Myocyte (in vitro differentiated cells): ENCODE measurements around the gene SDC4. TPM values are rescaled to one million over a fixed set of nuclear protein-coding genes. Genes with fewer than 3 reads are reported as not detected.
"Not testable (repeated sequence)": the region's sequence is repeated elsewhere in the genome, so short reads cannot be mapped to it uniquely, and the experiment has no call there.

ENCODE experiments used
- DNase-seq: peaks from one replicate; pipeline ENCODE4 v3.0.0-alpha.2; 2012; ENCODE audit warnings: low read depth
- total RNA-seq: library from RNA; depleted of rRNA; stranded (reverse); fragments of >200 nt; gene quantifications from 2 replicates; pipeline ENCODE4 v1.2.3, GENCODE V29; 2014

The SDC4 gene
- total RNA-seq, 1 donor from 2014 or later: 51.5 TPM

DNA sequence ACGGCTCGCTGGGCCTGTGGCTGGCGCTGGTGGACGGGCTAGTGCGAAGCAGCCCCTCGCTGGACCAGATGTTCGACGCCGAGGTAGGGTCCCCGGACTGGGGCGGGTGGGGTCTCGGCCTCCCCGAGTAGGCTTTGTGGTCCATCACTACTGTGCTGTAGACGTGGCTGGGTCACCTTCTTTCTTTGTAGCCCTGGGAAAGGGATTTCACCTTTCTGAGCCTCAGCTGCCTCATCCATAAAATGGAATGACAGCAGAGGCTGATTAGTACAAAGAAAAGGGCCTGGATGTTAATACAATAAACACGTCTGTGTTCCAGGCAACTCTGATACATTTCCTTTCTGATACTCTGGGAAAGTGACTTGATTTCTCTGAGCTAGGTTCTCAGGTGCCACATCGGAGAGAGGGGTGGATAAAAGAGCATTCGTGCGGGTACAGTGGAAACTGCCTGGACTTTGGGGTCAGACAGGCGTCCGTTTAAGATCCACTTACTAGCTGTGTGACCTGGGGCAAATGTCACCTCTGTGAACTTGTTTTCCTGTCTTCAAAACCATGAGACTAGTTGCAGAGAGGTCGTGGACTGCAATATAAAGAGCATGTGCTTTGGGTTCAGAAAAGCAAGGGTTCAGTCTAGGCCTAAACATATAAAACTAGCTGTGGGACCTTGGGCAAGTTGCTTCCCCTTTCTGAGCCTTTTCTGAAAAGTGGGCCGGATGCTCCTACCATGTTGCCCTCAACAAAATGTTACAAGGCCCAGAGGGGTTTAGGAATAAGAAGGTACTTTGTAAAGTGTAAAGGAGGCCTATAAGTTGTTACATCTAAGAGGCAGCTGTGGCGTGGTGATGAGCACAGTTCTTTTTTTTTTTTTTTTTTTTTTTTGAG is 15.6 kb upstream of the SDC4 start:
- DNase-seq: no peak

DNA sequence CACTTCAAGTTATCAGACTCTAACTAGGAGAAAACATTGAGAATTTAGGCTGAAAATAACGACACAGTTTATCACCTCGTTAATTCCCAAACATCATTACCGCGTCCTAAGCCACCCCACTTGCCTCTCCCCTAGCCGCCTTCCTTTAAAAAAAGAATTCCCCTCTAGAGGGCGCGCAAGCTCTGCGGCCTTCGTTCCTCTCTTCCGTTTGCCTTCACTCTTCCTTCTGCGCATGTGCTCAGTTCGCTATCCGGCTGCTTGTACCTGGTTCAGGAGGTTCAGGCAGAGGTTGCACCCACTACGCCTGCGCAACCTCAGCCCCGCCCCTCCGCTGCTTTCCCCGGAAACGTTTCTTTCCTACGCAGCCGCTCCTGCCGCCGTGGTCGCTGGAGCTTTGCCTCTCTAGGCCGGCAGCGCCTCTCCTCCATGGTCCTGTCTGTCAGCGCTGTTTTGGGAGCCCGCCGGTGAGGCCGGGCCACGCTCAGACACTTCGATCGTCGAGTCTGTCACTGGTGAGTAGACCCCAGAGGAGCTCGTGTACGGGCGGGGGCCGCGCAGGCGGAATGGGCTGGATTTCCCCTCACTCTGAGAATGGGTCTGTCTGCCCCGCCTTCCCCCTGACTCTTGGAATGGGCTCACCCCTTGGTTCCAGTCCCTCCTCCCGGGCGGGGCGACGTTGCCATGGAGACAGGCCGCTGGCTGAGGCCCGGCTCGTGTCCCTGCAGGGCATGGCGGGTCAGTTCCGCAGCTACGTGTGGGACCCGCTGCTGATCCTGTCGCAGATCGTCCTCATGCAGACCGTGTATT is 14.8 kb upstream of the SDC4 start, which contains the start of gene SYS1:
SYS1 (plus strand) TSS at position 353 of the 807 bp plus-strand sequence; CDS start at position 729, 376 bp downstream.
- DNase-seq: peak; percentile 99

GRCh38 chr20:45361793-45362192 is 13.6 kb upstream of the SDC4 start:
- DNase-seq: no peak

DNA sequence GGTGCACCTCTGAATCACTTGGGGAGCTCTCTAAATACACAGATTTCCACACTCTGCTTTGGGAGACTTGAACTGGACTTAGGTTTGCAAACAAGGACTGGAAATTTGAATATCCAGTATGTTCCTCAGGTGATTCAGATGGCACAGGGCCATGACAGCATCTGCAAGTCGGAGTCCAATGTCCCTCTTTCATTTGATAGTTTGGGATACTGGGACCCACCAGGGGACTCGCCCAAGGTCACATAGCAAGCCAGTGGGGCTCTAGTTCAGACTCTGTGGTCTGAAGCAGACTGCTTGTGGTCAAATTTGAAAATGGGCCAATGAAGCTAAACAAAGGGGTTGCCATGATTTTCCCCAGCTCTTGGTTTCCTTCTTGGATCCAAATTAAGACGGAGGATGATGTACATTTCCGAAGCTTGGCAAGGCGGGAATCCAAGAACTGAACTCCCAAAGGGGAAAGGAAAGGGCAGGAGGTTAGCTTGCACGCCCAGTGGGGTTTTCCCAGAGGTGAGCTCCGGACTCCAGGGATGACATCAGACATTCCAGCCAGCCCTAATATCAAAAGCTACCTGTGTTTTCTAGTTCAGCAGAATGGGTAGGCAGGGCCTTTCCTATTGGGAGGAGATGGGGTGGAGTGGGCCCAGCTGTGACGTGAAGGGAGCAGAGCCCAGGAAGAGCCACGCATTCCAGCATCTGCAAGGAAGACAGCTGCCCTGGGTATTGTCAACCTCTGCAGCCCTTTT is 11.4 kb upstream of the SDC4 start:
- DNase-seq: peak; percentile 58

- DNase-seq: peak; percentile 83
Observed at GRCh38 chr20:45359069-45359405, 10.8 kb upstream of the SDC4 start.

DNA sequence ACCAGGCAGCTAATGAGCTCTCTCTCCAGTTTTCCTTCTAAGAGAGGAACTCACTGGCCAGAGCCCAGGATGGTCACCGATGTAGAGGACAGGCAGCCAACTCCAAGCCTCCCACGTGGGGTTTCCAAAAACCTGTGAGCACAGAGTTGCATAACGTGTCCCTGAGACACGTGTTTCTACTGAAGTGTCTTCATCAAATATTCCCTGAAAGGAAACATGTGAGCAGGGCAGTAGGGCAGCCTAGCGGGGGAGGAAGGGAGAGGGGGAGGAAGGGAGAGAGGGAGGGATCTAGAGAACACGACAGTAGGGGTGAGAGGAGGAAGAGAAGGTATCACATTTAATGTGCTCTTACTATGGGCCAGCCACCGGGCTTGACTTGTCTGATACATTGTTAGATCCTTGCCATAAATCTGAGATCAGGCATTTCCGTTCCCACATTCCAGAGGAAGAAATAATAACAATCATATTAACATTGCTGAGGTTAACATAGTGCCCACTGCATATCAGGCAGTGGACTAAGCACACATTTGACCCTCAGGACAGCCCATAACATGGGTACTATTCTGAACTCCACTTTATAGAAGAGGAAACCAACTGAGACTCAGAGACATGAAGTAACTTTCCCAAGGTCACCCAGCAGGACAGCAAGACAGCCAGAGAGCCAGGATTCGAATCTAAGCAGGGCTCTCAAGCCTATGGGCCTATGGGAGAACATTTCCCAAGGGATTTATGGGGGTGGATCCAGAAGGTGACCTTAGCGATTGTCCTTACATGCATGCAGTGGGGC is 10.3 kb upstream of the SDC4 start:
- DNase-seq: peak; percentile 77

- DNase-seq: peak; percentile 50
Observed at GRCh38 chr20:45355209-45356084, 7.2 kb upstream of the SDC4 start.

DNA sequence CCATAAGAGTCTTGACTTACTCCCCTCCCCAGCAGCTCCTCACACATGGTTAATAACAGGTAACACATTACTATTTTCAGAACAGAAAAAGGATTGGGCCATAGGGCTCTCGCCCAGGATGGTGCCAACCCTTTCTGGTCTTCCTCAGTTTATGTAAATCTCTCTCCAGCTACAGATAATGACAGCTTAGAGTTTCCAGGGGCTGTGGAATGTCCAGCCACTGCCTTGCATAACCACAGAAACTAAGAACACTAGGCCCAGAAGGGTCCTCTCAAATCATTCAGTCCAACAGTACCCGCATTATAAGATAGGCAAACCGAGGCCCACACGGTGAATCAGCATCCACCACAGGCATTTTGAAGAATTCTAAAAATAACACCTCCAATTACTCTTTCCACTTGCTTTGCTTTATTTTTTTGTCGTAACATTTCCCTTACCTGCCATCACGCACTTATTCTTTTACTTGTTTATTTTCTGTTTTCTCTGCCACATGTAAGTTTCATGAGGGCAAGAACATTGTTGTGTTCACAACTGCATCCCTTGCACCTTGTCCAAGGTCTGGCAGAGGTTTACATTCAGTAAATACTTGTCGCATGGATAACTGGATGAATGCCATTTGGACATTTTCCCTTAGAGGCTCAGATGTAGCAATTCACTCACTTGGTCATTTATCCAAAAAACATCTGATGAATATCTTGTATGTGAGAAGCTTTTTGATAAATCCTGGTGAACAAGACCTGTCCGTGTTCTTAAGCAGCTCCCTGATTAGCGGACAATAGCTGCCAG is 6.4 kb upstream of the SDC4 start:
- peak; percentile 69 for DNase-seq

DNA sequence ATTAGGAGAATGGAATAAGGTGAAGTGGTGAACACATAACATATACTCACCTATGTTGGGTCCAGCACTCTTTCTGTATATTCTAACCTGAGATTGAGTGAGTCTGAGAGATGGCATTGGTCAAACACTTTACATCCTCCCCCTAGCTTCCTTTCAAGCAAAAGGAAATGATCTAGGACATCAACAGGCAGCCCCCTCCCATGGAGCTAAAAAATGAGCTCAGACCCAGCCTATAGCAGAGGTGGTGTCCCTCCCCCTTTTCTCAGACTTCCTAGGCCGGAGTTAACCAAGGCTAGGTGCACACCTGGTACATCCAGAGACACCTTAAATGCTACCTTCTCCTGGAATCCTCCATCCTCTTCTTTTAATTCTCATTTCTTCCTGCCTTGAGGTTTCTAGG is 5.5 kb upstream of the SDC4 start:
- no peak for DNase-seq

DNA sequence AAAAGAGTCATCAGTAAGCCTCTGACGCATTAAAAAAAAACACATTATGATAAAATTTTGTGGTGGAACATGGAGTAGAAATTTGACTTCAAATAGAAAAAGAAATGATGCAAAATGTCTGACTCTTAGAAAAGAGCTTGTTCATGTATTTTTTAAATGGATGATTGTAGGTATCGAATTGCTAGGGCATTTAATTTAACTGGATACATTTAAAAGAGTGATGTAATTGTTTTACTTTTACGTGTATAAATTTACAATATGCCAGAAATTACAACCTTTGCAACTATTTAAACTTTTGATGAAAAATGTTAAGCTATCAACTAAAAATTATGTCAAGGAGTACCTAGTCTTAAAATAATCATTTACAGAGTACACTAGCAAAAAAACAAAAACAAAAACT is 4.5 kb upstream of the SDC4 start:
- no peak for DNase-seq

- not testable (repeated sequence) for DNase-seq
Observed at GRCh38 chr20:45350795-45351194, 2.6 kb upstream of the SDC4 start.

GRCh38 chr20:45350217-45350616 is 2.0 kb upstream of the SDC4 start:
- no peak for DNase-seq

DNA sequence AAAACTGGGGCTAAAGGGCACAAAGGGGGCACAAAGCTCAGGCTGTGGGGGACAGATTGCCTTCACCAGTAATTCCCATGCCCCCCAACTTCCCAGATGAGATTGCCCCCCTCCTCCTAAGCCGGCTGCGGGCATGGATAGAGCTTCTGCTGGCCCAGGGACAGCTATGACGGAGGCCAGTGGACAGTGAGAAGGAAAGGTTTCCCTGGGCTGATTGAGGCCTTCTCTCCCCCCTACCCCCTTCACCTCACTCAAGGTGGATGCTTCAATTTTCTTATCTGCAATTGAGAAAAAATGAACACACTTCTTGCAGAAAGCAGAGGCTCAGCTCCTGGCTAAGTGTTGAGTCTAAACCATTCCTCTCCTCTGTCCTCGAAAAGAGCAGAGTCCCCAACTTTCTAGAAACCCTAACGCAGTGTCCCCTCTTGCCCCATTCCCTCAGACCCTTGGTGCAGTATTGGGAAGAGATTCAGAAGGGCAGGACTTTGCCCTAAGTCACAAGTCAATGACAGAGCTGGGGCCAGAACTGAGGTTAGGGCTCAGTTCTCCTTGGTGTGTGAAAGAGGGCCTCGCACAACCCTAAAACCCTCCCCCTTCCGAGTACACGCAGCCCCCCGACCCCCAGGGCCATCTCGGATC is 808 bp downstream of the SDC4 start:
- no peak for DNase-seq

DNA sequence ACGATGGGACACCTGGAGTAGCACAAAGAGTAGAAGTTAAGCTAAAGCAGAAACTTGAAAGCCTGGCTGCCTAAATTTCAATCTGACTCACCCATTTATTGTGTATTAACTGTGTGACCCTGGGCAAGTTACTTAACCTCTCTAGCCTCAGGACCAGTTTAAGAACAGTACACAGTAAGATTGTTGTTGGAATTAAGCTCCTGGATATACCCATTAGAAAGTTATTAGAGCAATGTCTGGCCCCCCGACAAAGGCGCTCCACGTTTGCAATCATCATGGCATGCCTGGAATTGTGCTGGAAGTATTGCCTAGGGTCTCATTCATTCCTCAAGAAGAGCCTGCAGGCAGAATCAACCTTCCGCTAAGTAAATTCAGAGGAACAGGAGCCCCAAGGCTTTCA is 1.4 kb downstream of the SDC4 start:
- DNase-seq: no peak

DNA sequence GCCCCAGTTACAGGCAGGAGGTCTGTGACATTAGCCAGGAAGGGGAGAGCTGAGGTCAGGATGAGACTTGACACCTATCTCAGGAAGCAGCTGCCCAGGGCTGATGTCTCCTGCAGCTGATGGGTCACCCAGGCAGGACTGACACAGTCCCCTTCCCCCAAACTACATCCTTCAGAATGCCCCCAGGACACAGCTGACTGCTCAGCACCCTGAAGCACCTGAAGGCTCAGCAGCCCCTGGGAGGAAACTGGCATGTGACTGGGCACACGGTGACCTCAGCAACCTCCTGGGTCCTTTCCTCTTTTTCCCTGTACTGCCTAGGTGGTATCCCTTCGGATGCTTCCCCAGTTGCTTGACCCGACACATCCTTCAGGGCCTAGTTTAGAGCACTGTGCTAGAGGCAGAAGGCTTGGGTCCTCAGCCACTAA is 1.9 kb downstream of the SDC4 start:
- DNase-seq: peak; percentile 65

- peak; percentile 59 for DNase-seq
Observed at GRCh38 chr20:45345104-45345936, 2.9 kb downstream of the SDC4 start.

DNA sequence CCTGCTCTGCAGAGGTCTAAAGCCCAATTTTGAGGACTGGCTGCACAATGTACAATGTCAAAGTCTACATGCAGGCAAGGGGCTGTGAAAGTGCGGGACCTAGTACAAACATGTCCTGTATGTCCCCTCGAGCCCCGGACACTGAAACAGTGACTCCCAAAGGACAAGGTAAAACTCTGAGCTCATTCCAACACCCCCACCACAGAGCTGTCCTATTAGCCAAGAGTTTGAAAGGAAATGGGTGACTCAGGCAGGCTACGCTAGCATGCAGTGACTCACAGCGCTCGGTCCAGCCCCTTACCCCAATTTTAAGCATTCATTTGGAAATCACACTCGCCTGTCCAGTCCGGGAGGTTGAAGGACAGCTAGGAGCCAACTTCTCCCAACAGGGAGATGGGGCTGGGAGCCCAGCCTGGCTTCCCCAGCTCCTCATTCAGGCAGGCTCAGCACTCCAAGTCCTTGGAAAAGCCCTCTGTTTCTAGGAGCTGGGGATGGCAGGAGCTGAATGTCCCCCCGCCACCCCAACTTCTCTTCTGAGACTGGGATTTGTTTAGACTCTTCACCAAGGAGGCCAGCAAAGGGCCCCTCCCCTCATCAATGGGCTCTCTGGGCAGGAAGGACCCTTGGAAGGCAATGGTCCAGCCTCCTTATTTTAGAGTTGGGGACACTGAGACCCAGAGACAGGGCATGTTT is 3.9 kb downstream of the SDC4 start:
- DNase-seq: peak; percentile 70
